ENCODE results near the gene MTERF4.

DNA sequence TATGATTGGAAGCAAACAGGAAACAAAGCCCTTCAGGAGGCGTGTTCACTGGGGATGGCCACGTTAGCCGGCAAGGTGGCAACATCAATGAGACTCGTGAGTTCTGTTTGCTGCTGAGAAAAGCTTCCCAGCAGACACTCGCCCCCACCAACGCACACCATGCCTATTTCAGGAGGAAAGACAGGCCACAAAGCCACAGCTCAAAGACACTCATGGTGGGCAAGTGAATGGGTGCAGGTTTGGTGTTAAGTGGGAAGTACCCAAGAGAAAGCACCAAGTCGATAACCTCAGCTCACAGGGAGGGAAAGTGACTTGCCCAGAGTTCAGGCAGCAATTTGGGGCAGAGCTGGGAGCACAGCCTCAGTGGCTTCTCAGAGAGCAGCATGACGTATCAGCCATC lies 10.5 kb upstream of the MTERF4 start:
- TF ChIP-seq, protein P1, sequence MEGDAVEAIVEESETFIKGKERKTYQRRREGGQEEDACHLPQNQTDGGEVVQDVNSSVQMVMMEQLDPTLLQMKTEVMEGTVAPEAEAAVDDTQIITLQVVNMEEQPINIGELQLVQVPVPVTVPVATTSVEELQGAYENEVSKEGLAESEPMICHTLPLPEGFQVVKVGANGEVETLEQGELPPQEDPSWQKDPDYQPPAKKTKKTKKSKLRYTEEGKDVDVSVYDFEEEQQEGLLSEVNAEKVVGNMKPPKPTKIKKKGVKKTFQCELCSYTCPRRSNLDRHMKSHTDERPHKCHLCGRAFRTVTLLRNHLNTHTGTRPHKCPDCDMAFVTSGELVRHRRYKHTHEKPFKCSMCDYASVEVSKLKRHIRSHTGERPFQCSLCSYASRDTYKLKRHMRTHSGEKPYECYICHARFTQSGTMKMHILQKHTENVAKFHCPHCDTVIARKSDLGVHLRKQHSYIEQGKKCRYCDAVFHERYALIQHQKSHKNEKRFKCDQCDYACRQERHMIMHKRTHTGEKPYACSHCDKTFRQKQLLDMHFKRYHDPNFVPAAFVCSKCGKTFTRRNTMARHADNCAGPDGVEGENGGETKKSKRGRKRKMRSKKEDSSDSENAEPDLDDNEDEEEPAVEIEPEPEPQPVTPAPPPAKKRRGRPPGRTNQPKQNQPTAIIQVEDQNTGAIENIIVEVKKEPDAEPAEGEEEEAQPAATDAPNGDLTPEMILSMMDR (IDR thresholded peaks at IDR 0.05; ENCODE audit: low read depth, low read length) = no peak
- no peak for TF ChIP-seq EZH2phosphoT487 (IDR thresholded peaks at IDR 0.05; ENCODE audit: low read depth)

Data from OCI-LY3 (cell line).